Kidney (tissue), 14 donors: ENCODE results near the gene CHPF2. TPM values are rescaled to one million over a fixed set of nuclear protein-coding genes. Genes with fewer than 3 reads are reported as not detected.

Experiments used
- DNase-seq, 5 donors: peaks; one replicate each; pipeline ENCODE4 v3.0.0-alpha.2; 2013 to 2020
- FAIRE-seq: peaks from 2 replicates; lab custom pipeline; 2012; peaks lifted over from hg19 to GRCh38; lab: Jason Lieb, UNC
- H3K27ac ChIP-seq, 2 donors: one replicate each; pipeline ENCODE4 v1.7.0; 2013; ENCODE audit warnings: low read depth in 2 of 2, low read length in 2 of 2, inconsistent platforms in 1 of 2
- H3K27me3 ChIP-seq: one replicate; pipeline ENCODE4 v1.7.1; 2013; ENCODE audit warnings: low read length, inconsistent platforms; ENCODE audit not compliant: control insufficient read depth, insufficient read depth
- H3K36me3 ChIP-seq, 3 donors: one replicate each; pipeline versions ENCODE4 v1.7.0 to v1.7.1; 2013; ENCODE audit warnings: low read length in 3 of 3, control low read depth in 1 of 3, inconsistent platforms in 1 of 3; ENCODE audit not compliant: insufficient read depth in 3 of 3, control insufficient read depth in 2 of 3
- H3K4me1 ChIP-seq, 3 donors: one replicate each; pipeline versions ENCODE4 v1.7.0 to v1.7.1; 2013; ENCODE audit warnings: low read length in 3 of 3, inconsistent platforms in 1 of 3, low read depth in 1 of 3; ENCODE audit not compliant: control insufficient read depth in 2 of 3, insufficient read depth in 2 of 3
- H3K4me3 ChIP-seq, 3 donors: one replicate each; pipeline versions ENCODE4 v1.7.0 to v1.8.1; 2013; ENCODE audit warnings: low read length in 3 of 3, control low read depth in 1 of 3, inconsistent platforms in 1 of 3
- H3K9ac ChIP-seq, 3 donors: one replicate each; pipeline versions ENCODE4 v1.7.0 to v1.7.1; 2013; ENCODE audit warnings: low read length in 3 of 3, control low read depth in 1 of 3, inconsistent platforms in 1 of 3
- H3K9me3 ChIP-seq, 3 donors: one replicate each; pipeline versions ENCODE4 v1.7.0 to v1.7.1; 2013; ENCODE audit warnings: low read length in 3 of 3, control low read depth in 1 of 3, inconsistent platforms in 1 of 3; ENCODE audit not compliant: control insufficient read depth in 2 of 3, insufficient read depth in 1 of 3
- intact Hi-C: fragments of 100-400 bp; cut with DNase I; formaldehyde crosslinking; loops from one replicate; pipeline ENCODE4 v1.11.1; 2022
- polyA plus RNA-seq: library from polyadenylated mRNA; stranded (reverse); fragments of 350-450 nt; fragmentation: Illumina TruSeq; extraction: RNeasy Lipid Tissue Mini Kit (QIAGEN cat#74804); gene quantifications from one replicate; pipeline ENCODE4 v1.2.3, GENCODE V29; 2014; ENCODE audit warnings: low read depth, low replicate concordance; ENCODE audit not compliant: insufficient read depth
- total RNA-seq: library from RNA; stranded (reverse); fragmentation: NEBNext Ultra II Directional; extraction: Animal tissue kit (Norgen Biotek cat#: 25700); gene quantifications from one replicate; pipeline ENCODE4 v1.2.1, GENCODE V29; 2021
- TF ChIP-seq, protein P1 (sequence below): IDR thresholded peaks from 3 replicates; pipeline ENCODE4 v1.5.1; 2012; ENCODE audit warnings: mild to moderate bottlenecking, moderate library complexity, borderline replicate concordance; ENCODE audit not compliant: insufficient read depth; ENCODE audit errors: extremely low read depth
- donor health status: control.
- donor health status: control.
- donor health status: control.
- donor health status: control.
- donor health status: control.
- donor health status: DM: yes; HTN: yes; CAD: no.
- donor health status: Normal renal cell carcinoma (clear cell type).

Gene CHPF2
- total and polyA plus RNA-seq, 2 donors from 2014 or later, result 15.6 to 45.2 TPM

DNA sequence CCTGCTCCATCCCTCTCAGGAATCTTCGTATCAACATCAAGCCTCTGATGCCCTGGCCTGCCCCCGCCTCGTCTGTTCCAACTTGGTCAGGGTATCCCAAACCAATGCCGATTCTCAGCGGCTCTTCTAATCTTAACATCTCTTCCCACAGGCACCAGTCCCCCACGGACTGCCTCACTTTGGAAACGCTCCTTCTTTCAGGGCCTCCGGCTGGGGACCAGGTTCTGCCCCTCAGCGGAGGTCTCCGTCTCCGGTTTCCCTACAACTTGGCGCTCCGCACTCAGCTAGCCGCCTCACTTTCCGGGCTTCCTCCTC, 5.8 kb upstream of the CHPF2 start:
- peaks cover 2 to 13% (median 11%) of the 10 kb centered on the region in 3 donors for H3K4me1 ChIP-seq
- H3K4me3 ChIP-seq, result peak overlapping the region; percentile 82 to 93 (median 89)
- H3K9me3 ChIP-seq, result no peaks in the 10 kb centered on the region
- peak overlapping the region in 1 of 2 donors; percentile 47 for H3K27ac ChIP-seq
- H3K27me3 ChIP-seq, result no peaks in the 10 kb centered on the region
- TF ChIP-seq, protein P1, sequence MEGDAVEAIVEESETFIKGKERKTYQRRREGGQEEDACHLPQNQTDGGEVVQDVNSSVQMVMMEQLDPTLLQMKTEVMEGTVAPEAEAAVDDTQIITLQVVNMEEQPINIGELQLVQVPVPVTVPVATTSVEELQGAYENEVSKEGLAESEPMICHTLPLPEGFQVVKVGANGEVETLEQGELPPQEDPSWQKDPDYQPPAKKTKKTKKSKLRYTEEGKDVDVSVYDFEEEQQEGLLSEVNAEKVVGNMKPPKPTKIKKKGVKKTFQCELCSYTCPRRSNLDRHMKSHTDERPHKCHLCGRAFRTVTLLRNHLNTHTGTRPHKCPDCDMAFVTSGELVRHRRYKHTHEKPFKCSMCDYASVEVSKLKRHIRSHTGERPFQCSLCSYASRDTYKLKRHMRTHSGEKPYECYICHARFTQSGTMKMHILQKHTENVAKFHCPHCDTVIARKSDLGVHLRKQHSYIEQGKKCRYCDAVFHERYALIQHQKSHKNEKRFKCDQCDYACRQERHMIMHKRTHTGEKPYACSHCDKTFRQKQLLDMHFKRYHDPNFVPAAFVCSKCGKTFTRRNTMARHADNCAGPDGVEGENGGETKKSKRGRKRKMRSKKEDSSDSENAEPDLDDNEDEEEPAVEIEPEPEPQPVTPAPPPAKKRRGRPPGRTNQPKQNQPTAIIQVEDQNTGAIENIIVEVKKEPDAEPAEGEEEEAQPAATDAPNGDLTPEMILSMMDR, result no peak
- intact Hi-C loops, result no loop called here
- peaks cover 6 to 24% (median 23%) of the 10 kb centered on the region in 3 donors for H3K36me3 ChIP-seq
- H3K9ac ChIP-seq, result peak overlapping the region; percentile 53 to 72 (median 69)
- FAIRE-seq (no peak), DNase-seq (no peak)

DNA sequence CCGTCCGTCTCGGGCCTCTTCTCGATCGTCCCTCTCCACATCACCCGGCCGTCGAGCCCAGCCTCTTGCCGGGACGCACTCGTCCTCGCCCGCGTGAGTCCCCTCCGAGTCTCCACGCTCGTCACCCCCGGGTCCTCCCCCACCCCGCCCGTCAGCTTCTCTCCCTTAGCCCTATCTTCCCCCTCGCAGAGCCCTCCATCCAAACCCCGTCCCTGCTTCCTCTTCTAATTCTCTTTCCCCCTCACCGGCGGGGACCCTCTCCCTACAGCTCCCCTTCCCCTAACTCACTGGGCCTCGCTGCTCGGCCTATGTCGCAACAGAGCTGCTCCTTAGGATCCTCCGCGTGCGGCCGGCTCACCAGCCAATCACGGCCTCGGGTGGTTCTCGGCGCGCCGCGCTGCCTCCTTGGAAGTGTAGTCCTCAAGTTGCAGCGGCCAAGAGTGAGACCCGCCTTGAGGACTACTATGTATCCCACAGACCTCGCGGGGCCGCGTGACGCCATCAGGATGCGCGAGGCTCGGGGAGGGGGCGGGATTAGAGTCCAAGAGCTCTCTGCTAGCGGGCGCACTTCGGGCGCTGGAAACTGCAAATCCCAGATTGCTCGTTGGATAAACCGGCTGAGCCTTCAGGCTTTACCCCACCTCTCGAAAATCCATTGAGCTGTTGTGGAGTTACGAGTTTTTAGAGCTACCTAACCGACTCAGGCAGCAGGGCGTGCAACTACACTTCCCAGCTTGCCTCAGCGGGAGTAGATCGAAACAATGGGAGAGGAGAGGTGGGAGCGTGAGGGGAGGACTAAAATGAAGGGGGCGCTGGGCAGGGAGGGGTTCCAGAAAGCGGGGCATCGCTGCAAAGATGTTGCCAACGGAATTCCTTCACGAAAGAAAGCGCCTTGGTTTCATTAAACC, 5.2 kb upstream of the CHPF2 start, which contains the start of gene ABCF2:
ABCF2 (minus strand) TSS at position 331 of the 908 bp plus-strand sequence. CDS start 747 bp downstream, outside the sequence.
- H3K27me3 ChIP-seq, result no peaks in the 10 kb centered on the region
- H3K9me3 ChIP-seq, result no peaks in the 10 kb centered on the region
- H3K36me3 ChIP-seq, result peaks cover 2 to 21% (median 20%) of the 10 kb centered on the region in 3 donors
- intact Hi-C loops, result no loop called here
- H3K9ac ChIP-seq, result peak within 1 kb of the TSS; percentile 72 to 86 (median 82)
- TF ChIP-seq, protein P1, result no peak
- DNase-seq, result peak; percentile 100
- peak within 1 kb of the TSS; percentile 47 to 73 for H3K27ac ChIP-seq
- H3K4me3 ChIP-seq, result peak within 1 kb of the TSS; percentile 82 to 93 (median 89)
- FAIRE-seq, result peak; percentile 82
- peaks cover 2 to 15% (median 13%) of the 10 kb centered on the region in 3 donors for H3K4me1 ChIP-seq

DNA sequence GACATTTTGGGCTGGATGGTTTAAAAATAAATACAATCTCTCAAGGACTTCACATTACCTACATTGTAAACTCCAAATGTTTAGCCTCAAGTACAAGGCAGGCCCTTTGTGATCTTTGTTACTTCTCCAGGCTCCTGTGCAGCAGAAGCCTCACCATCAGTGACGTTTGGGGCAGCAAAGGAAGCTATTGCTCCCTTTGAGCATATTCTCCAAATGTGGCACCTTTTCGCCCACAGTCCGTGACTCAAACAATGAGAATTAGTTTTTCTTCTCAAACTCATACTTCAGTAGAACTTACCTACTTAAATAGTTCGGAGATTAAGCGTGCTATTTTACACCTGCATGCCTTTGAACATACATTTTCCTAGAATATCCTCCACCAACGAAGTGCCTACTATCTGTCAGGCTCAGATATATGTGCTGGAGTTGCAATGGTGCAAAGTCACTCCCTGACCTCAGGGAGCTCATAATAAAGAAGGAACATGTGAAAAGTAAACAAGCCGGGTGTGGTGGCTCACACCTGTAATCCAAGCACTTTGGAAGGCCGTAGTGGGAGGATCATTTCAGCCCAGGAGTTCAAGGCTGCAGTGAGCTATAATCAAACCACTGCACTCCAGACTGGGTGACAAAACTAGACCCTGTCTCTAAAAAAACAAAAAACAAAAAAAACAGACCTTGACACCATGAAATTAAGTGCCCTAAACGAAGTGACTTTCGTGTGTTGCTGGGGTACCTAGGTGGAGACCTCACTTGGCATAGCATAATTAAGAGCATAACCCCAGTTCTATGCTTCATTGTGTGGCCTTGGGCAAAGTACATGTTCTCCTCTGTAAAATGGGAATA, 4.0 kb upstream of the CHPF2 start:
- TF ChIP-seq, protein P1, result no peak
- H3K4me3 ChIP-seq, result peak overlapping the region in 2 of 3 donors; percentile 53 to 82

More for the DNA sequence above, 4.0 kb upstream of the CHPF2 start:
- Histone ChIP-seq H3K36me3 (peaks cover 2 to 16% (median 16%) of the 10 kb centered on the region in 3 donors), H3K4me1 (peaks cover 2 to 19% (median 13%) of the 10 kb centered on the region in 3 donors), H3K27me3 (no peaks in the 10 kb centered on the region), H3K9me3 (no peaks in the 10 kb centered on the region), H3K27ac (no peak overlapping the region), H3K9ac (peak overlapping the region in 2 of 3 donors; percentile 82 to 86)
- FAIRE-seq (no peak), DNase-seq (no peak)
- intact Hi-C loops, result no loop called here
